MM.1S (cell line): ENCODE measurements around the gene B3GNT5.

Experiments used
- EZH2 ChIP-seq: fragments of 300-600 bp; sonication (generic); optimal IDR thresholded peaks from 2 replicates; pipeline ENCODE3; 2017; ENCODE audit warnings: low read depth, mild to moderate bottlenecking, antibody characterized with exemption, low read length, mixed read lengths
- EZH2phosphoT487 ChIP-seq: fragments of 300-600 bp; sonication (generic); IDR thresholded peaks from 2 replicates; pipeline ENCODE4 v1.6.1; 2018; ENCODE audit warnings: antibody characterized with exemption, low read length
- TF ChIP-seq, protein P1 (sequence below): fragments of 300-600 bp; sonication (generic); IDR thresholded peaks from 2 replicates; pipeline ENCODE4 v1.5.1; 2016; ENCODE audit warnings: antibody characterized with exemption, low read length, mixed read lengths

DNA sequence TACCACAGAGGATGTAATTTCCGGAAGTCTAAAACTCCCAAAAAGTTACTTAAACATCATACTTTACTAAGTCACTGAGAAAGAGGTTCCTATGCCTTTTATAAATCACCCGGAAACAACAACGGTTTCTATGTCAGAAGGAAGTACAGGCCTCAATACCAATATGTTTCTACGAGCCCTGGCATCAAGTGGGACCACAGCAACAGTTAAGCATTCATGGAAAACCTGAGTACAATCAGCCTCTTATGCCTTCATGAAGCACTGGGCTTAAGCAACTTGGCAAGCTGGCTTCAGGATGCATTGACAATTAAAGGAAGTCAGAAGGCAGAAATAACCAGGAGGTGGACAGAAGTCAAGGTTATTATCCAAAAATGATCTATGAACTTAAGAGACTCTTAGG is 19.1 kb upstream of the B3GNT5 start:
- TF ChIP-seq, protein P1, sequence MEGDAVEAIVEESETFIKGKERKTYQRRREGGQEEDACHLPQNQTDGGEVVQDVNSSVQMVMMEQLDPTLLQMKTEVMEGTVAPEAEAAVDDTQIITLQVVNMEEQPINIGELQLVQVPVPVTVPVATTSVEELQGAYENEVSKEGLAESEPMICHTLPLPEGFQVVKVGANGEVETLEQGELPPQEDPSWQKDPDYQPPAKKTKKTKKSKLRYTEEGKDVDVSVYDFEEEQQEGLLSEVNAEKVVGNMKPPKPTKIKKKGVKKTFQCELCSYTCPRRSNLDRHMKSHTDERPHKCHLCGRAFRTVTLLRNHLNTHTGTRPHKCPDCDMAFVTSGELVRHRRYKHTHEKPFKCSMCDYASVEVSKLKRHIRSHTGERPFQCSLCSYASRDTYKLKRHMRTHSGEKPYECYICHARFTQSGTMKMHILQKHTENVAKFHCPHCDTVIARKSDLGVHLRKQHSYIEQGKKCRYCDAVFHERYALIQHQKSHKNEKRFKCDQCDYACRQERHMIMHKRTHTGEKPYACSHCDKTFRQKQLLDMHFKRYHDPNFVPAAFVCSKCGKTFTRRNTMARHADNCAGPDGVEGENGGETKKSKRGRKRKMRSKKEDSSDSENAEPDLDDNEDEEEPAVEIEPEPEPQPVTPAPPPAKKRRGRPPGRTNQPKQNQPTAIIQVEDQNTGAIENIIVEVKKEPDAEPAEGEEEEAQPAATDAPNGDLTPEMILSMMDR, result no peak
- TF ChIP-seq EZH2 (no peak), EZH2phosphoT487 (no peak)
